Inflammatory macrophage treated with lipopolysaccharide for 4 hours (primary cell): ENCODE data around the gene IGFN1.
"Not testable (repeated sequence)": the region's sequence is repeated elsewhere in the genome, so short reads cannot be mapped to it uniquely, and the experiment has no call there.

Experiments
- DNase-seq: peaks from one replicate; pipeline ENCODE4 v3.0.0-alpha.2; 2020

IGFN1 gene

DNA sequence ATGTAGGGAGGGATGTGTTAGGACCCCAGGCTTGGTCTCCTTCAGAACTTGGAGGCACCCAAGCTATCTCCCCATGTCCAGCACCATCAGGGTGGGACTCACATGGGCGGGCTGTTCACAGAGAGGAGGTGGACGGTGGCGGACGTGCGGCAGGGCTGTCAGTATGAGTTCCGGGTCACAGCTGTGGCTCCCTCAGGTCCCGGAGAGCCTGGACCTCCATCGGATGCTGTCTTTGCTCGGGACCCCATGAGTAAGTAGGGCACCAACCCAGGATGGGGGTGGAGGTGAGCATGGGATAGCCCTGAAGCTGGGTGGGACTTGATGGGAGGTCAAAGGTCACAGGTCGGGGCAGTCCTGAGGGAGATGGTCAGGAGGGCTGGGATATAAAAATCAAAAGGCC, 27.8 kb downstream of the IGFN1 start:
- DNase-seq, result no peak

DNA sequence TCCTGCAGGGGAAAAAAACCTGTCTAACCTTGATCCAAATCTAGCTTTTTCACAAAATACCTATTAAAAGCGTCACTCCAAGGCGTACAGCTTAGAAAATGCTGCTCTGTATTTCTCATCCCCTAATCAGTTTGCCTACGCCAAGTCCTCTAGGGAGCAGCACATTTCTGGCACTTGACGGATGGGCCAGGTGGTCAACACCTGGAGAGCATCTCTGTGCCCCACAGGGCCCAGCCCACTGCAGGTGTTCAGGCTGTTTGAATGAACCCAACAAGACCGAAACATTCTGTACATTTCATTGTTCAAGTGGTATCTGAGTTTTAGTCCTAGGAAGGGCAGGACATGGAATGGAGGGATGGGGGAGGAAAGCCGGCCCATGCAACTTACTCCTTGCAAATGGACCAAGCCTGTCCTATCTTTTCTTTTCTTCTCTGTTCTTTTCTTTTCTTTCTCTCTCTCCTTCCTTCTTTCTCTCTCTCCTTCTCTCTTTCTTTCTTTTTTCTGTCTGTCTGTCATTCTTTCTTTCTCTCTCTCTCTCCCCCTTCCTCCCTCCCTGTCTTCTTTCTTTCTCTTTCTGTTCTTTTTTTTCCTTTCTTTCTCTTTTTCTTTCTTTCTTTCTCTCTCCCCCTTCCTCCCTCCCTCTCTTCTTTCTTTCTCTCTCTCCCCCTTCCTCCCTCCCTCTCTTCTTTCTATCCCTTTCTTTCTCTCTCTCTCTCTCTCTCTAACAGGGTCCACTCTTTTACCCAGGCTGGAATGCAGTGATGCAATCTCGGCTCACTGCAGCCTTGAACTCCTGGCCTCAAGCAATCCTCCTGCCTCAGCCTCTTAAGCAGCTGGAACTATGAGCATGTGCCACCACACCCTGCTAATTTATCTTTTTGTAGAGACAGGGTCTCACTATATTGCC, 29.1 kb downstream of the IGFN1 start:
- no peak for DNase-seq

DNA sequence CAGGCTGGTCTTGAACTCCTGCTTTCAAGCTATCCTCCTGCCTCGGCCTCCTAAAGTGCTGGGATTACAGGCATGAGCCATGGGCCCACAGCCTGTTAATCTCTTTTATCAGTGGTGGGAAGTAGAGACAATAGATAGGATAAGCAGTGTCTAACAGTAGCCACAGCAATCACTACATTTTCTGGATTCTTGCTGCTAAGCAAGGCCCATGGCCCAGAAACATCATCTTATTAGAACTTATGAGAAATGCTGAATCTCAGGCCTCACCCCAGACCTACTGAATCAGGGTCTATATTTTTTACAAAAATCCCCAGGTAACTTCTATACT, 29.7 kb downstream of the IGFN1 start:
- no peak for DNase-seq

DNA sequence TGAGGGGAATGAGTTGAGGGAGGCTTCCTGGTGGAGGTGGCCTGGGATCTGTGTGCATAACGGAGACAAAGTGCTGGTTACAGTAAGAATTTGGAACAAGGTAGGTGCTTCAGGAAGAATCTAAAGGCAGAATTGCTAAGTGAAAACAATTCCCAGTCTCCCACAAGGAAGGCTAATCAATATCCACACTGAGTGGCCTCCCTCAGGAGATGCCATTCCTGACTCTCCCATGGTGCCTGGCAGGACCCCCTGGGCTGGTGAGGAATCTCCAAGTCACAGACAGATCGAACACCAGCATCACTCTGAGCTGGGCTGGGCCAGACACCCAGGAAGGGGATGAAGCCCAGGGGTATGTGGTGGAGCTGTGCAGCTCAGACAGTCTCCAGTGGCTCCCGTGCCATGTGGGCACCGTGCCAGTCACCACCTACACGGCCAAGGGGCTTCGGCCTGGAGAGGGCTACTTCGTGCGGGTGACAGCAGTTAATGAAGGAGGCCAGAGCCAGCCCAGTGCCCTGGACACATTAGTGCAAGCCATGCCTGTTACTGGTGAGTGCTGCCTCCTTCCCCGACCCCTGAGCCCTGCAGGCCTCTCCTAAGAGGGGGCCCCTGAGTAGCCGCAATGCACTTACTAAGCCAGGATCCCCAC, 30.7 kb downstream of the IGFN1 start:
- no peak for DNase-seq

DNA sequence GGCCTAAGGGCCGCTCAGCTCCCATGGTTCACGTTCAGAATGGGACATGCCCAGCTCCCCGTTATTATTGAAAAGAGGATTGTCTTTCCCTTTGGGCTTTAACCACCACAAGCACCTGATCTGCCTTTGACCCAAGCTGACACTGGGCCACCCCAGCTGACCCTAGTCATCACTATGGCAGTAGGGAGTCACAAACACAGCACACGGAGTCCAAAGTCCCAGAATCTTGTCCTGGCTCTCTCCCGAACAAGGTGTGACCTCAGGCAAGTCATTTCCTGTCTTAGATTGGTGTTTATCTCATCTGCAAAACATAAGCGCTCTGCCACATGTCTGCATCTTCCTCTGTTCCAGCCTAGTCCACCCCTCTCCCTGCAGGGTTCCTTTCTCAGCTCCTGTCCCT, 31.5 kb downstream of the IGFN1 start:
- no peak for DNase-seq

DNA sequence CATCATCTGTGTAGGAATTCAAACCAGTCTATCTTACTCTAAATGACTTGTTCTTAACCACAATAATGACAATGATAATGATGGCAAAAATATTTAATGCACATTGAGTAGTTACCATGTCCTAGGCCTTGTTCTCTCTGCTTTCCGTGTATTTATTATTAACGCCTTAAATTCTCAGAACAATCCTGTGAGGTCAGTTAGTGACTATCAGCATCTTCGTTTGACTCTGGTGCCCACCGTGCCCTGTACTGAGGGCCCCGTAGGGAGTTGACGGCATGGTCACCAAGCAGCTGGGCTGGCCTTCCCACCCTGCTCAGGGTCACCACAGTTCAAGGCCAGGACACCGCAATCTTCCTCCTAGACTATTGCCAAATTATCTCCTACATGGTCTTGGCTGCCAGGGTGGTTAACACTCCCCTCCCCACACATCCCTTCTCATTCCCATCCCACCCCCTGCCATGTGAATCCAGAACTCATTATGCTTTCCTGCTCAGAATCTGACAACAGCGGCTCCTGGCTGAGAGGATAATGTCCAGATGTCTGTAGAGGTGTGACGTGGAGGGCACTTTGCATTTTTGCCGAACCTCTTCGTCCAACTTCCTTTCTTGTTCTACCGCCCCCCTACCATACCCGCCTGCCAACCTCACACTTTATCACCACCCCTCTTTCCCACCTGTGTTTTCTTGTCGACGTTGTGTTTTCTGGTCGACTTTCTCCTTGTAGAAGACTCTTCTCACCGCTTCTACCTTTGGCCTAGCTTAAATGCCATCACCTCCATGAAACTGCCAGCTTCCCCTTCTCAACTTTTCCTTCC, 33.4 kb downstream of the IGFN1 start:
- no peak for DNase-seq

DNA sequence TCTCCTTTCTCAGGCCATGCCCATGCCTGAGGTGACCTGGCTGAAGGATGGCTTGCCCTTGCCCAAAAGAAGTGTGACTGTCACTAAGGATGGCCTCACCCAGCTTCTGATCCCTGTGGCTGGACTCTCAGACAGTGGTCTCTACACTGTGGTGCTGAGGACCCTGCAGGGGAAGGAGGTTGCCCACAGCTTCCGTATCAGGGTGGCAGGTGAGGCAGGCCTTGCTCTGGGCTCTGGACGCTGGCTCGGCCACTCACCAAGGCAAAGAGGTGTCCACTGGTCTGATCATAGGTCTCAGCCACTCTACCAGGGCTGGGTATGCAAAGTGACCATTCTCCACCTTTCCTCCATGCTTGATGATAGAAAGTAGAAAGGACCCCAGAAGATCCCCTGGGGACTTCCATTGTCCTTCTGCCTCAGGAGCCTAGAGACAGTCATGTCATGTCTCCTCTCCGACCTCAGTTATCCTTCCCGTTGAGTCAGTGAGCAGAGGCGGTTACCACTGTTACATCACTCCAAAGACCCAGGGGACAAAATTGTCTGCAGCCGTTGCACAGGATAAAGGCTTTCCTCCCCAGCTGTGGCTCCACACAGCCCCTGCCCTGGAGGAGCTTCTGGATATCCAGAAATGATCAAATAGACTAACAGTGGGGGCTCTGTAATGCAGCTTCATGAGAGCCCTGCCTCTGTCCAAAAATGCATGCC, 34.2 kb downstream of the IGFN1 start:
- peak; percentile 10 for DNase-seq

DNA sequence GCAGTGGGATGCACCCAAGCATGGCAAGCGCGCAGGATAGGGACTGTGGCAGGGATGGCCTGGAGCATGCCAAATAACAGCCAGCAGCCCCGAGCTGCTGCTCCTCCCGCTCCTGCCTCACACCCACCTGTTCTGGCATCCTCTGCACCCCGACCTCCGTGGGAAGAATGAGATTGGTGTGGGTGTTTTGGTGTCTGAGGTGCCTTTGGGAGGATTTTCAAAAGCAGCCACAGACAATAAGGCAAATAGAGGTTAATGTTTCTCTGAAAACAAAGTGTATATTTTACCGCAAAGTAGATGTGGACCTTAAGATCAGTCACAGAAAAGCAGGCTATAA, 35.5 kb downstream of the IGFN1 start:
- no peak for DNase-seq

DNA sequence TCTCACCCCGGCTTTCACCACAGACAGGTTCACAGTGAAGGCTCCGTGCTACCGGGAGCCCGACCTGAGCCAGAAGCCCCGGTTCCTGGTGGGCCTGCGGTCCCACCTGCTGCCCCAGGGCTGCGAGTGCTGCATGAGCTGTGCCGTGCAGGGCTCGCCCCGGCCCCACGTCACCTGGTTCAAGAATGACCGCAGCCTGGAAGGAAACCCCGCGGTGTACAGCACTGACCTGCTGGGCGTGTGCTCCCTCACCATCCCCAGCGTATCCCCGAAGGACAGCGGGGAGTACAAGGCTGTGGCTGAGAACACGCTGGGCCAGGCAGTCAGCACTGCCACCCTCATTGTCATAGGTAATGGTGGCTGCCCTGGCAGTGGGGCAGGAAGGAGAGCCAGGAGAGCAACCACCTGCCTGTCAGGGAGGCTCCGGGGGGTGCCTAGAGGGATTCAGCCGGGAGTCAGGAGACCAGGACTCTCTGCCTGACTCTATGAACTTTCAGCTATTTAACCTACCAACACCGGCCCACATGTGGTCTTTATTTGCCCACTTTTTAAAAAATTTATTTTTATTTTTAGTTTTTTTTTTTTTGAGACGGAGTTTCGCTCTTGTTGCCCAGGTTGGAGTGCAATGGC, 36.4 kb downstream of the IGFN1 start:
- DNase-seq, result no peak

DNA sequence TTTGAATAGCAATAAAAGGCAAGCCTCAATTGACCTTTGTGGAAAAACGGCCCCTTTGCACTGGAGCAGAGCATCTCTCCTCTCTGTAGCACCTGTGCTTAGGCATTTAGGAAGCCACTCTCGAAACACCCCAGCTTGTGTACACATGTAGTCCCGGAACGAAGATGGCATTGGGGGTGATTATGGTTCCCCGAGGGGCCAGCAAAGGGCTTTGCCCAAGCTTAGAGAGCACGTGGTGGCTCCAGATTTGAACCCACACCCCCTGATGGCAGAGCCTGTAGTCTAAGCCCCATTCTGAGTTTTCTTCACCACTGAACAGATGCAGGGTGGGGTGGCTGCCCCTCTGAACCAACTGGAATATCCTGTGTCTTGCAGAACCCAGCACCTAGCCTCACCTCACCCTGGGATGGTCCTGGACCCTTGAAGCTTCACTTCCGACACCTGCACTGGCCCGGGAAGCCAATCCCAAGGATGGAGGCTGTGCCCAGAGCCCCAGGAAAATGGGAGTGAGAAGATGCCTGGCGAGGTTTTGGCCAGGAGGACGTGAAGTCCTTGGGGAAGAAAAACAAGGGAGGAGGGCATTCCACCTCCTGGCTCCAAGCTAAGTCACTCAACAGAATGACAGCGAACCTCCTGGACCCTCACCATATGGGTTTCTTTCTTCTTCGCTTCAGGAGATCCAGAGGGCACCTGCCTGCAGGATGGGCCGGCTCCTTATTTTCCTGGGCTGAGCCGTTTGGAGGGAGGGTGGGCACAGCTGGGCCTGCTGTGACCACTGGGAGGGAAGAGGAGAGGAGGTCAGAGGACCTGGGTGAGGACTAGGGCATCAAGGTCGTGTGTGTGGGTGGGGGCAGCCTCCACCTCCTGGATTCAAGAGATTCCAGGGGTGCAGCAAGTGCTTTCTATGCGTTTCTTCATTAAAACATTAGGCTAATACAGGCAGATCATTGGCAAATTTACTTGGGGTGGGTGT, 37.7 kb downstream of the IGFN1 start:
- no peak for DNase-seq

DNA sequence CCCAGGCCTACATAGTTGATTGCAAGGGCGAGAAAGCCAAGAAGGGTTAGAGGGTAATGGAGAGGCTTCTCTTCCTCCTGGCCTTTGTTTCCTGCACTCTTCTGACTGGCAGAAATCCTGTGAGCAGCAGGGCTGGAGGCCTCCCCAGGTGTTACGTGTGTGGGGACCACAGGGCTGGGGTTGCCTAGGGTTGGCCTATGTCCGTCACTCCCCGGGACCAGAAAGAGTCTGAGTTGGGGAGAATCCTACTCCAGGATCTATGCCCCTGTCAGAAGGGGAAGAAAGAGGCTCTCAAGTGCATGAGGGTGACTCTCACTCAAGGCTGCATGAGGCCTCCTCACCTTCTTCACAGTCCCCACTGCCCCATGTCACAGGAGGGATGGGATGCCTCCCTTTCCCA, 38.5 kb downstream of the IGFN1 start:
- no peak for DNase-seq

DNA sequence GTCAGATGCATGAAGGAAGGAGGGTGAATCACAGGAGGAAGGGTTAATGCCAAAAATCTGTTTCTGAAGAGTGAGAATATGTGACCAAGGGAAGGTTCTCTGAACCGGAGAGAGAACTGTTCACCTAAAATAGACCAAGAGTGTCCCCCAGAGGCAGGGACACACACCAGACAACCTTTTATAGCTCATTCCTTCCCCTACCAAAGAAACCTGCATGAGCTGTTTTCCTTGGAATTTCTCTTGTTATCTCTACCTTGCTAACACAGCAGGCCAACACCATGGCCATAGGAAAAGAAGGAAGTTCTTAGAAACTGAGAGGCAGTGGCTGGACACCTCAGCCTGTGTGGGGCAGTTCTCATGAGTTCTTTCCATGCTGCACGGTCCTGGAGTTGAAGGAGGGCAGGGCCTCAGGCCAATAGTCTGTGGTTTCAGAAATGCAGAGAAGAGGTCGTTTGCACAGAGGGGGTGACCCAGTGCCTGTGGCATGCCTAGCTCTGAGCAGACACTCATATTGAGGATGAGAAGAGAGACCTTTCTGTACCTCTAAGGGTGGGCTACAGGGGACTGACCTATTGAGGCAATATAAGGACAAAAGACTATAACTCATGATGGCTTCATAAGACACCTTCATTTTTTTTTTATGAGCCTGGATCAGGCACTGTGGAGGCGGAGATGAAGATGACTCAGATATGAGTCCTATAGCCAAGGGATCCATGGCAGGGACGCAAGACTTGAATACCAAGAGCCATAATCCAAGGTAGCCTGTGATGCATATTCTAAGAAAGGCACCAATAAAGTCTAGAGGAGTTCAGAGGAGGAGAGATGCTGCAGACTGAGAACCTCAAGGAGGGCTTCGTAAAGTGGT, 39.4 kb downstream of the IGFN1 start:
- DNase-seq, result no peak

DNA sequence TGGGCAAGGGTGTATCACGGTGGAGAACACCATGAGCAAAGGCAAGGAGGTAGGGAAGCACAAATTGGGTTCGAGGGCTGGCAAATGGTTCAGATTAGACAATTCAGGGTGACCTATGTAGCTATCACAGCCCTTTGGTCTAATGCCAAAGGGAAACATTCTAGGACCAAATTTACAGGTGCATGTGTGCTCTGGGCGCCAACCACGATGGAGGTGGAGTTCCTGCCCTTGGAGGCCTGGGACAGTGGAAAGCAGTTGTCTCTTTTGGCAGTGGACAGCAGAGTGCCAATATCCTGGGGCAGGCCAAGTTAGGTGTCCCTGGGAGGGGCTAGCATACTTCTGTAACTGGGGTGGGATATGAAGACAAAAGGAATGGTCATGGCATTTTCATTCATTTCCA, 40.1 kb downstream of the IGFN1 start:
- no peak for DNase-seq

DNA sequence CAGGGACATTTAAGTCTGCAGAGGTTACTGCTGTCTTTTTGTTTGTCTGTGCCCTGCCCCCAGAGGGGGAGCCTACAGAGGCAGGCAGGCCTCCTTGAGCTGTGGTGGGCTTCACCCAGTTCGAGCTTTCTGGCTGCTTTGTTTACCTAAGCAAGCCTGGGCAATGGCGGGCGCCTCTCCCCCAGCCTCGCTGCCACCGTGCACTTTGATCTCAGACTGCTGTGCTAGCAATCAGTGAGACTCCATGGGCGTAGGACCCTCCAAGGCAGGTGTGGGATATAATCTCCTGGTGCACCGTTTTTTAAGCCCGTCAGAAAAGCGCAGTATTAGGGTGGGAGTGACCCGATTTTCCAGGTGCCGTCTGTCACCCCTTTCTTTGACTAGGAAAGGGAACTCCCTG, 49.0 kb downstream of the IGFN1 start:
- DNase-seq, result not testable (repeated sequence)

DNA sequence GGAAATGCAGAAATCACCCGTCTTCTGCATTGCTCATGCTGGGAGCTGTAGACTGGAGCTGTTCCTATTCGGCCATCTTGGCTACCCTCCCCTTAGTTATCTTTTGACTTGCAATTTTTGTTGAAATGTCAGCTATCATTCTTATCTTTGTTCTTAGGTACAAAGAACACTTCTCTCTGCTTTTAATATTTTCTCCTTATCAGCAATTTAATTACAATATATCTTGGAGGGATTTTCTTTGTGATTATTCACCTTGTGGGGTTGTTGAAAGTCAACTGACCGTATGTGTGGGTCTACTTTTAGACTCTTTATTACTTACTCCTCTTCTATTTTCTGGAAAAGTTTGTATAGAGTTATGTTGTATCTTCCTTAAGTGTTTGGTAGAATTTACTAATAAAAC, 49.5 kb downstream of the IGFN1 start:
- DNase-seq, result no peak

DNA sequence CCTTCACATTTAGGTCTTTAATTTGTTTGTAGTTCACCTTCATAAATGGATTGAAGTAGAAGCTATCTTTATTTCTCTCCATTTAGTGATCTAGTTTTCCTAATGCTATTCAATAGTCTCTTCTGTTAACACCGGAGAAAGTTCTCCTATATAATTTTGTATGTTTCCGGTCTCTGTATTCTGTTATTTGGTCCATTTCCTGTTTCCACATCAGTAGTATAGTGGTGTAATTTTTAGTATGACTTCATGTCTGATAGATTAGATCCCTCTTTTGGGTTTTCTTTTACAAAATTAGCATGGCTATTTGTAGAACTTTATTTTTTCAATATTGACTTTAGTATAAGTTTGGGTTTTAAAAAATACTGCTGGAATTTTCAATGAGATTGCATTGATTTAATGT, 51.1 kb downstream of the IGFN1 start:
- DNase-seq, result peak; percentile 64

DNA sequence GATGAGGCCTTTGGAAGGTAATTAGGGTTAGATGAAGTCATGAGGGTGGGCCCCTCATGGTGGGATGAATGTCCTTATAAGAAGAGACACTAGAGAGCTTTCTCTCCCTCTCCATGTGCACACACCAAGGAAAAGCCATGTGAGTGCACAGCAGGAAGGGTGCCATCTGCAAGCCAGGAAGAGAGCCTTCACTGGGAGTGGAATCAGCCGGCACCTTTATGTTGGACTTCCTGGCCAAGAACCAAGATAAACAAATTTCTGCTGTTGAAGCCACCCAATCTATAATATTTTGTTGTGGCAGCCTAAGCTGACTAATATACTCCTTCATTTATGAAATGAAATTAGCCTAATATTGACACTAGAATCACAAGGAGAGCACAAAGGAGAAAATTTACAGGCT, 54.5 kb downstream of the IGFN1 start:
- no peak for DNase-seq

DNA sequence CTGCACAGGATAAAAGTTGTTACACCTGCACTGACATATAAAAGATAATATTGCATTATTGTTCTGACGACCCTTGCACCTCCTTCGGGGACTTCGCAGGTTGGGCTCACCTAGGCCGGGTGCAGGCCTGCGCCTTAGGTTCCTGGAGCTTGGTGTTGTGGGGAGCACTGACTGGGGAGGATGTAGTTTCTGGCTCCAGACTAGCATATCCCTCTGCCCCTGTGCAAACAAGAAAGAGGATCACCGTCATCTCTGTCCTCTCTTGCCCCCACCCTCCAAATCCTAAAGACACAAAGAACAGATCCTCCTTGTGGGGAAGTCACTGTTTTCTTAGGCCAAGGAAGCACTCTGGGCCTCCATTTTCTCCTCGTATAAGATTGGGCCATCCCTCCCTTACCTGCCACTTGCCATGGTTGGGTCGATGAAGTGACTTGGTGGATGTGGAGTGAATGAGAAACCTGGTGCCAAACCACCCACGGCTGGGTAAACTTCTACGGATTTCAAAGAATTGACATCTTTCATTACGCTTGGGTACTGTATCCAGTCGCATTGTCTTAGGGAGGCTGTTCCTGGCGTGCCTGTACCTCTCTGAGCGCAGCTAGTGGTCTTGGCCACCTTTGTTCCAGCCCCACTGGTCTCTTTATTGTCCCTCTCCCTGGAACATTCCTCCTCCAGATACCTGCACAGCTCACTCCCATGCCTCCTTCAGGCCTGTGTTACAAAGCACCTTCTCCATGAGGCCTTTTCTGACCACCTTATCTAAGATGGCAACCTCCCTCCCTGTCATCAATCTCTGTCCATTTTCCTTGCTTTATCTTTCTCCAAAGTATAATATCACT, 58.3 kb downstream of the IGFN1 start:
- DNase-seq, result no peak

DNA sequence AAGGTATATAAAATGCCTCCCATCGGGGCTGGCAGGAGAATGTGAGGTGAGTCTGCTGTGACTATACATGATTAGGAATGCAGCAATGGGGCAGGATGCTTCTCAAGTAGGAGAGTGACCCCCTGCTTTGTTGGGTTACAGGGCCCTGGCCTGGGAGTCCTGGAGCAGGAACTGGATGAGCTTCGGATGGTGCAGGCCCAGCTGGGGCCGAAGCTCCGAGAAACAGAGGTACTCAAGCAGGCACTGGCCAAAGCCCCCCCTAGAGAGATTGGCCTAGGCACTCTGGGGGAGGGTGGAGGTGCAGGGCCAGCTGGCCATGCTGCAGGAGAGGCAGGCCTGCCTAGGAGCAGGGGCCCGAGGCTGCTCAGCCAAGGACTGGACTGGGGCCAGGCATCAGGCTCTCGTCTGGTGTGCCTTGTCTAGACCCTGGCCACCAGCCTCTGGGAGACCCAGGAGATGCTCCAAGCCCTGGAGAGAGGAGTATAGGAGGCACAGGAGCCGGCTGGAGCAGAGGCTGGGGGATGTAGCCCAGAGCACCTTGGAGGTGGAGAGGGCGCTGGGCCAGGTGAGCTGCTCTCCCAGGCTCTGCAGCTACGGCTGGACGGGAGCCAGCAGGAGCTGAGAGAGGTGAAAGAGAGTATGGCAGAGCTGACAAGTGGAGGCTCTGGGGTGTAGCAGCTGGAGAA, 59.8 kb downstream of the IGFN1 start:
- DNase-seq, result no peak
